GM21515 (cell line): Measurements from ENCODE around the gene DPCD.

Experiments used
- ATAC-seq: cut with Tn5 transposase; IDR thresholded peaks from one replicate; pipeline ENCODE4 v1.9.1; 2021; ENCODE audit not compliant: unreplicated experiment

DPCD gene

GRCh38 chr10:101567165-101568006 is 20.7 kb upstream of the DPCD start:
- no peak for ATAC-seq

GRCh38 chr10:101568054-101568745 is 19.9 kb upstream of the DPCD start:
- ATAC-seq = no peak

DNA sequence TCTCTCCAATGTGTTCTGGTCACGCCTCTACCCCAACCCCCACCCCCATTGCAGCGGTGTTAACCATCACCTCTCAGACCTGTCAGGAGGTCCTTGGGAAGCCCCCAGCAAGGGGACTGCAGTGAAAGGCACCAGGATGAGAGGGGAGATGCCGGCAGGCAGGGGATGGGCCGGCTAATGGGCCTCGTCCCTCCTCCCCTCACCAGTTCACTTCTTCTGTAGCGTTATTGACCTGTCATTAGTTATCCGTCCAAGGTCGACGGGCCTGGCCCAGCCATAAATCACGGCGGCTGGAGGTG is 18.8 kb upstream of the DPCD start:
- ATAC-seq = no peak

DNA sequence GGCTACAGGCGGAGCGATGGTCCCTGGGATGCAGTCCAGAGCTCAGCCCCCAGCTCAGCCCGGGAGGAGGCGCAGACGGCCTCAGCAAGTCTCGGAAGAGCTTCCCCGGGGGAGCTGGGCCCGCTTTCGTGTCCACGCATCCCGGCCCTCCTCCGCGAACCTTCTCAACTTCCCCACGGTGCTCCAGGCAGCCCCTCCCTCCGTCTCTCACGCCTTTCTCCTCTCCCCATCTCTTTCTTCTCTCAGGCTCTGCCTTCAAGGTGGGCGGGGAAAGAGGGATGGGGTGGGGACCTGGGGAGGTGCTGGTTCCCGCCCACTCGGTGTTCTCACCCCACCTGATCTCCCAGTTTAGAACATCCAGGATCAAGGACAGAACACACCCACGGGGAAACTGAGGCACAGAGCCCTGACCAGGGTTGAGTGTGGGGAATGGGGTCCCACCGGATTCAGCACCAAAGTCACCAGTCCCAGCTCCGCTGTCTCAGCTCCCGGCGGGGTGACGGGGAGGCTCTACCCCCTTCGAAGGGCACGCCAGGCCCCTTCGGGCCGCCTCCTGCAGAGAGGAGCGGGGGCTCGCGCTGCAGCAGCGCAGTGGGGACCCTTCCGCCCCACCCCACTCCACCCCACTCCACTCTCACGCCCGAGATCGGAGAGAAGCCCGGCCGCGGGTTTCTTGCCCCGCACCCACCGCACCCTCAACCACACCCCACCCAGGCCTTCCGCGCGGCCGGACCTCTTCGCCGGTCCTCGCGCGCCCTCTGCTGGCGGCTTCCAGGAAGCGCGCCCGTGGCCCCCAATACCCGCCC is 18.3 kb upstream of the DPCD start:
- ATAC-seq = peak; percentile 71

DNA sequence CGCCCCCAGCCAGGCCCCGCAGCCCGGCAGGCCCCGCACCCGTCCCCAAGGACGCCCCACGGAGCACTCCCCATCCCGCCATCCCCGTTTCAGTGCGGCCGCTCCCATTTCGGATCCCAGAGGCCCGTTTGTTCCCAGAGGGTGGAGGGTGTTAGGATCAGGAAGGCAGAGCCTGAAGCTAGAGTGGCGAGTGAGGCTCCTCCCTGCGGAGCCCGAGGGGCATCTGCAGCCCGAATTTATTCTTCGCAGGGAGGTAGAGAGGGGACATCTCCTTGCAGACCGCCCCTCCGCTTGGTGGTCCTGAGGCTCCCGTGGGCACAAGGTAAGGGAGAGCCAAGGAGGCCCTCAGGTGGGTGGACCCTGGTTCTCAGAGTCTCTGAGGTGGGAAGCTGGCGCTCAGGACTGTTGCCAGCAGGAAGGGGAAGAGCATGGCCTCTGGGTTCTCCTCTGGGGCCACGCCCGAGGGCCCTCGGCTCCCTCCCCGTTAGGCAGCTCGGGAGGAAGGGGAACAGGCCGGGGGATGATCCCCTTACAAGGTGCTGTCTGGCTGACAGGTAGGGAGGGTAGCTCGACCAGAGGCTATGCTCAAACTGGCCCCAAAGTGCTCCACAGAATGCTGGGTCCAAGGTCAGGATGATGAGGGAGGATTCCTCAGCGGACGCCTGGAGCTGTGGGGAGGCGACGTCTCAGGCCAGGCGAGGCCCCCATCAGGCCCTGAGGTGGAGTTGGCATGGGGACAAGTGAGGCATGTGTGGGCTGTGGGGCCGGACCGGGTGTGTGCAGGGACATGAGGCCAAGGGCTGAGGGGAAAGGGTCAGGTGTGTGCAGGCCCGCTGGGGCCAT is 17.5 kb upstream of the DPCD start:
- ATAC-seq = no peak

DNA sequence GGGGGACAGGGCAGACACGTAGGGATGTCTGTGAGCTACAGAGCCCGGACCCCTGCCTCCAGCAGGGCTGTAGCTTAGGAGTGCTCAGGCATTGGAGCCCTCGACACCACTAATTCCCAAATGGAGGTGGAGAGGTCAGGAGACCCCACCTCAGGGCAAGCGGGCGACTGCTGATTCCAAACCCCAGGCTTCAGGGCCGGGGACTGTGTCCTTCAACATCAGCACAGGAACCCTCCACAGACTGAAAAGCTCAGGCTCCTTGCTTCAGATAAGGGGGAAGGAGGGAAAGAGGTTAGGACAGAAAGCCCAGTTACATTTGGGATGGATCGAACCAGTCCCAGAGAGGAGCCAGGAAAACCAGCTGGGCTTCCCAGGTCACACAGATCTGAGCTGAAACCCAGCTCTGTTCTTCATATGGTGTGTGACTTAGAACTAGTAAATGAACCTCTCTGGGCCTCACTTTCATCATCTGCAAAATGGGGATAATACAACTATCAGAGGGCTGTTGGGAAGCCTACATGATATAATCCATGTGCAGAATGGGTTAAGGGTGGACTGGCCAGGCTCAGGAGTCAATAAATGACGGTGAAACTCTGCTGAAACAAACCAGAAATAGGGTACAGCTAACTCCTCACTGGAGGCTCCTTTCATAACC is 16.7 kb upstream of the DPCD start:
- no peak for ATAC-seq

- ATAC-seq = no peak
These were observed 16.0 kb upstream of the DPCD start for GRCh38 chr10:101572126-101572525.

DNA sequence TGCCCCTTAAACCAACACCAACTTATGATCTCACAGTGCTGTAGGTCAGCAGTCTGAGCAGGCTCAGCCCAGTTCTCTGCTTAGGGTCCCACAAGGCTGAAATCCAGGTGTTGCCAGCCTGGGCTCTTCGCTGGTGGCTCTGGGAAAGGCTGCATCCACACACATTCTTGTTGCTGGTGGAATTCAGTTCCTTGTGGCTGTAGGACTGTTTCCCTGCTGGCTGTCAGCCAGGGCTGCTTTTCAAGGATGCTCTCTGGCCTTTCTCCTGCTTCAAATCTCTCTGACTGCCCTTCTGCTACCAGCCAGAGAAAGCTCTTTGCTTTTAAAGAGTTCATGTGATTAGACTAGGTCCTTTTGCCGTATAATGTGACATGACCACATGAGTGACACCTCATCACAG is 15.3 kb upstream of the DPCD start:
- no peak for ATAC-seq

- ATAC-seq = no peak
These were observed 14.0 kb upstream of the DPCD start for GRCh38 chr10:101573885-101574753.

DNA sequence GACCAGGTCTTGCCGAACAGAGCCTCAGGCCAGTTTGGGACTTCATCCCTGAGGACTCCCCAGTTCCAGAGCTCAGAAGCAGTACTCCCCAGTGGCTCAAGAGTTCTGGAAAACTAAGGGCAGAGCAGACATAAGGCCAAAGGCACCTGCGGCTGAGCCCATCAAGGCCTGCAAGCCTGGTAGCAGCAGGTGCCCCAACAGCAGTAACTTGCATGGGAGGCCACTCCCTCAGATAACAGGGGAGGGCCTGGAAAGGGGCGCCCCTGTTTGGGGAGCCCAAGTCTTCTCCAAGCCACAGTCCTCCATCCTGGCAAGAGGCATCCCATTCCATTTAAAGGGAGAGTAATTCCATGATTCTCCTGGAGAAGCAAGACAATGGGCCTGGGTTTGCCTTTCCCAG is 13.0 kb upstream of the DPCD start:
- no peak for ATAC-seq

GRCh38 chr10:101575580-101576210 is 12.4 kb upstream of the DPCD start:
- no peak for ATAC-seq

GRCh38 chr10:101576211-101576863 is 11.8 kb upstream of the DPCD start:
- no peak for ATAC-seq

DNA sequence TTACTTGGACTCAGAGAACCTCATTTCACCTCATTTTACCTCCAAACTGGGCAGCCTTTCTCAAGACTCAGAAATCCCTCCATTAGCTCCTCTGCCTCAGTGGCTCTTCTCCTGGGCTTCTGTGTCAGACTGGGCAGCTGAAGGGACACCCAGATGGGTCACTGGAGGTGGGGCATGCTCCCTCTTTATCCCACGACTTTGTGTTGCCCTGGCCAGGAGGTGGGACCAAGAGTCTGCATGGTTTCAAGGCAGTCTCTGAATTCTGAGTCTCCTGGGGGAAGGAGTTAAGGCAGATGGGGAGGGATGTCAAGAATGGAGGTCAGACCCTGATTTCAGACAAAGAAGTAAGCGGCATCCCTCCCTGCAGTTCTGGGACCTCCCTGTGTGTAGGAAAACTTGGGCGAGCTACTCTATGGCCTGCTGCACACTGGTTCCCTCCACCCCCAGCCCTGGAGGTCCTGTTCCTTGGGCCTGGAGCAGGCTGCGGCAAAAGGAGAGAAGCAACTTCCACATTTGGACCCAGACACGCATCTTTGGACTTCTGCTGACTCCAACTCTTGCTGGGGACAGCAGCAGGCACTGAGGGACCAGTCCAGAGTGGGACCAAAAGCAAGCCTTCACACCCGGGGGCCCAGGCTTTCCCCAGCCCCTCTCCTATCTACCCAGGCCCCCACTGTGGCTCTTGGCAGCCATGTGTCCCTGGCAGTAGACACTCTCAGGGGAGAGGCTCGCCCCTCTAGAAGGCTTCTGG is 10.8 kb upstream of the DPCD start:
- ATAC-seq = no peak

DNA sequence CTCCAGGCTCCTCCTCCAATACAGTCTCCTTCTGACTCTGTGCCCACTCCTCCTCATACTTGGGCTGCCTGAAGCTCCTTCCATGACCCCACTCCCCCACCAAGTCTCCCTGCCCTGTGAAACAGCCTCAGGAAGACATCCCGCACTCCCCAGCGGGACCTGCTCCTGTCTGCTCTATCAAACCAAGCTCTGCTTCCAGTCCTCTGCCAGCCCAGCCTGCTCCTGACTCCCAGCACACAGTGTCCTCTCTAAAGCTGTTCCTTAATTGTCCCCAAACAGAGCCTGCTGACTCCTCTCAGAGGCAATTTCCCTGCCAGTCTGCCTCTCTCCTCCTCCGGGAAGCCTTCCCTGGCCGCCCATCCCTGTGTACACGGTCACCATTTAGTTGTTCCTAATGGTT is 9.9 kb upstream of the DPCD start:
- ATAC-seq = no peak

GRCh38 chr10:101578803-101579515 is 9.2 kb upstream of the DPCD start:
- ATAC-seq = no peak

- ATAC-seq = no peak
These were observed 8.6 kb upstream of the DPCD start for GRCh38 chr10:101579516-101579870.
